ENCODE measurements around the gene XRRA1.

- no peak for TF ChIP-seq CTCF (IDR thresholded peaks at IDR 0.05)
- TF ChIP-seq ZFX (IDR thresholded peaks at IDR 0.05; ENCODE audit: borderline replicate concordance), result no peak
Measured at GRCh38 chr11:74847895-74848294, 101.0 kb downstream of the XRRA1 start.

All from 22Rv1 (cell line).